Inflammatory macrophage (primary cell): ENCODE measurements around the gene NPHP3.
A peak's percentile ranks its signal among the peaks of the same experiment; 100 is the strongest.

Source experiments
- DNase-seq, 2 donors: peaks; one replicate each; pipeline ENCODE4 v3.0.0-alpha.2; 2020 to 2022

Gene NPHP3

GRCh38 chr3:132695422-132695821 lies 26.8 kb downstream of the NPHP3 start:
- DNase-seq: no peak

- no peak for DNase-seq
Measured at GRCh38 chr3:132694991-132695390, 27.2 kb downstream of the NPHP3 start.

GRCh38 chr3:132690040-132690439 lies 32.2 kb downstream of the NPHP3 start:
- no peak for DNase-seq

GRCh38 chr3:132682201-132682600 lies 40.0 kb downstream of the NPHP3 start:
- DNase-seq: no peak

- DNase-seq: no peak
Measured at GRCh38 chr3:132681421-132681820, 40.8 kb downstream of the NPHP3 start.

- no peak for DNase-seq
Measured at GRCh38 chr3:132679911-132680310, 42.3 kb downstream of the NPHP3 start.

GRCh38 chr3:132675408-132675807 lies 46.8 kb downstream of the NPHP3 start:
- no peak for DNase-seq

- no peak for DNase-seq
Measured at GRCh38 chr3:132669256-132669777, 52.9 kb downstream of the NPHP3 start.

- no peak for DNase-seq
Measured at GRCh38 chr3:132665230-132665745, 56.9 kb downstream of the NPHP3 start.

- no peak for DNase-seq
Measured at GRCh38 chr3:132662212-132662611, 60.0 kb downstream of the NPHP3 start.

GRCh38 chr3:132661101-132661500 lies 61.1 kb downstream of the NPHP3 start:
- no peak for DNase-seq

- DNase-seq: no peak
Measured at GRCh38 chr3:132660811-132661070, 61.5 kb downstream of the NPHP3 start.

- DNase-seq: peak; percentile 53 to 74
Measured at GRCh38 chr3:132660052-132660810, 62.0 kb downstream of the NPHP3 start, which contains the start of gene UBA5. Gene UBA5 (plus strand): TSS chr3:132660329. CDS start chr3:132660538, 209 bp downstream.

GRCh38 chr3:132659365-132660051 lies 62.7 kb downstream of the NPHP3 start, which contains the start of gene ACAD11:
Gene ACAD11 (minus strand): TSS chr3:132659809. CDS start chr3:132659751, 58 bp downstream.
- peak; percentile 61 to 63 for DNase-seq

- no peak for DNase-seq
Measured at GRCh38 chr3:132659000-132659364, 63.2 kb downstream of the NPHP3 start.

- DNase-seq: no peak
Measured at GRCh38 chr3:132657869-132658747, 64.1 kb downstream of the NPHP3 start.

GRCh38 chr3:132655471-132655870 lies 66.7 kb downstream of the NPHP3 start:
- DNase-seq: no peak

- no peak for DNase-seq
Measured at GRCh38 chr3:132654721-132655120, 67.5 kb downstream of the NPHP3 start.

GRCh38 chr3:132654190-132654589 lies 68.0 kb downstream of the NPHP3 start:
- DNase-seq: no peak

- no peak for DNase-seq
Measured at GRCh38 chr3:132652640-132653270, 69.5 kb downstream of the NPHP3 start.

GRCh38 chr3:132650153-132650552 lies 72.1 kb downstream of the NPHP3 start:
- no peak for DNase-seq

GRCh38 chr3:132645058-132645457 lies 77.2 kb downstream of the NPHP3 start:
- DNase-seq: no peak
